ENCODE measurements around the gene CA11.

The CA11 gene

GRCh38 chr19:48629297-48629598 is 16.7 kb downstream of the CA11 start:
- TF ChIP-seq MAX (IDR thresholded peaks at IDR 0.05) (no peak), EGR1 (IDR thresholded peaks at IDR 0.05) (no peak), CEBPB (IDR thresholded peaks at IDR 0.05) (no peak), RAD21 (IDR thresholded peaks at IDR 0.05; ENCODE audit: low read depth) (no peak), ZBTB7A (IDR thresholded peaks at IDR 0.05; ENCODE audit: low read depth) (no peak), TEAD4 (IDR thresholded peaks at IDR 0.05) (no peak), FOXM1 (IDR thresholded peaks at IDR 0.05; ENCODE audit: borderline replicate concordance, low read depth) (no peak), YY1 (IDR thresholded peaks at IDR 0.05; ENCODE audit: low read depth) (no peak), REST (IDR thresholded peaks at IDR 0.05; ENCODE audit: low read depth) (no peak), NFIC (IDR thresholded peaks at IDR 0.05) (no peak), USF1 (IDR thresholded peaks at IDR 0.05) (no peak), EP300 (IDR thresholded peaks at IDR 0.05; ENCODE audit: borderline replicate concordance) (no peak), CREB1 (IDR thresholded peaks at IDR 0.05; ENCODE audit: low read depth) (no peak), TAF1 (IDR thresholded peaks at IDR 0.05; ENCODE audit: low read depth) (no peak), TCF12 (IDR thresholded peaks at IDR 0.05; ENCODE audit: low read depth) (no peak)

GRCh38 chr19:48628486-48629296 is 17.3 kb downstream of the CA11 start:
- TF ChIP-seq FOXM1 (IDR thresholded peaks at IDR 0.05; ENCODE audit: borderline replicate concordance, low read depth) (no peak), YY1 (IDR thresholded peaks at IDR 0.05; ENCODE audit: low read depth) (no peak), MAX (IDR thresholded peaks at IDR 0.05) (no peak), TCF12 (IDR thresholded peaks at IDR 0.05; ENCODE audit: low read depth) (no peak), CEBPB (IDR thresholded peaks at IDR 0.05) (no peak), TAF1 (IDR thresholded peaks at IDR 0.05; ENCODE audit: low read depth) (no peak), USF1 (IDR thresholded peaks at IDR 0.05) (no peak), ZBTB7A (IDR thresholded peaks at IDR 0.05; ENCODE audit: low read depth) (no peak), NFIC (IDR thresholded peaks at IDR 0.05) (no peak)

- no peak for TF ChIP-seq RAD21 (IDR thresholded peaks at IDR 0.05; ENCODE audit: low read depth)
- no peak for TF ChIP-seq TAF1 (IDR thresholded peaks at IDR 0.05; ENCODE audit: low read depth)
- no peak for TF ChIP-seq NFIC (IDR thresholded peaks at IDR 0.05)
- TF ChIP-seq FOXM1 (IDR thresholded peaks at IDR 0.05; ENCODE audit: borderline replicate concordance, low read depth): no peak
- TF ChIP-seq CREB1 (IDR thresholded peaks at IDR 0.05; ENCODE audit: low read depth): no peak
- no peak for TF ChIP-seq USF1 (IDR thresholded peaks at IDR 0.05)
- no peak for TF ChIP-seq CEBPB (IDR thresholded peaks at IDR 0.05)
- TF ChIP-seq EGR1 (IDR thresholded peaks at IDR 0.05): no peak
- no peak for TF ChIP-seq TEAD4 (IDR thresholded peaks at IDR 0.05)
- TF ChIP-seq EP300 (IDR thresholded peaks at IDR 0.05; ENCODE audit: borderline replicate concordance): no peak
- no peak for TF ChIP-seq YY1 (IDR thresholded peaks at IDR 0.05; ENCODE audit: low read depth)
- no peak for TF ChIP-seq MAX (IDR thresholded peaks at IDR 0.05)
- TF ChIP-seq ZBTB7A (IDR thresholded peaks at IDR 0.05; ENCODE audit: low read depth): no peak
- TF ChIP-seq TCF12 (IDR thresholded peaks at IDR 0.05; ENCODE audit: low read depth): no peak
- no peak for TF ChIP-seq REST (IDR thresholded peaks at IDR 0.05; ENCODE audit: low read depth)
Observed at GRCh38 chr19:48627865-48628314, 18.1 kb downstream of the CA11 start.

GRCh38 chr19:48627201-48627864 is 18.7 kb downstream of the CA11 start:
- TF ChIP-seq FOXM1 (IDR thresholded peaks at IDR 0.05; ENCODE audit: borderline replicate concordance, low read depth) (no peak), CEBPB (IDR thresholded peaks at IDR 0.05) (no peak), MAX (IDR thresholded peaks at IDR 0.05) (no peak), CREB1 (IDR thresholded peaks at IDR 0.05; ENCODE audit: low read depth) (no peak), YY1 (IDR thresholded peaks at IDR 0.05; ENCODE audit: low read depth) (no peak), REST (IDR thresholded peaks at IDR 0.05; ENCODE audit: low read depth) (no peak), TEAD4 (IDR thresholded peaks at IDR 0.05) (no peak), RAD21 (IDR thresholded peaks at IDR 0.05; ENCODE audit: low read depth) (no peak), EP300 (IDR thresholded peaks at IDR 0.05; ENCODE audit: borderline replicate concordance) (no peak), USF1 (IDR thresholded peaks at IDR 0.05) (no peak)
